Measurements from ENCODE around the gene SRM. TPM values are rescaled to one million over a fixed set of nuclear protein-coding genes. Genes with fewer than 3 reads are reported as not detected.

SRM gene
- total and polyA plus RNA-seq, 2 of the 4 experiments (the other 2 are of a cell fraction): 23.1 to 160 TPM

GRCh38 chr1:11070876-11071275 is 11.1 kb upstream of the SRM start:
- no peak overlapping the region for H4K8ac ChIP-seq (ENCODE audit: low read depth in 2 of 2, low read length in 2 of 2)
- H3K9me3 ChIP-seq (ENCODE audit: control insufficient read depth, insufficient read depth, low read length): no peaks in the 10 kb centered on the region
- no peak overlapping the region for H4K5ac ChIP-seq (ENCODE audit: low read depth, low read length)
- intact Hi-C loops (cut with micrococcal nuclease) (no loop called here), in situ Hi-C loops (cut with MboI; ENCODE audit: low sequenced_read_pairs) (no loop called here), dilution Hi-C loops (cut with HindIII; ENCODE audit: low sequenced_read_pairs, unreplicated experiment) (no loop called here)
- H3K79me1 ChIP-seq (ENCODE audit: low read depth in 1 of 2, low read length in 2 of 2): peaks cover 0 to 4% of the 10 kb centered on the region in 2 experiments; a peak in 1 of 4 replicates
- no peak overlapping the region for H3K4ac ChIP-seq (ENCODE audit: low read depth, low read length)
- no peak overlapping the region for H3K56ac ChIP-seq (ENCODE audit: extremely low read depth, insufficient read depth, low read length)
- H3K18ac ChIP-seq (ENCODE audit: low read depth, low read length): no peak overlapping the region
- H2AK5ac ChIP-seq (ENCODE audit: low read depth, low read length): no peak overlapping the region
- H3K9ac ChIP-seq (ENCODE audit: low read depth, low read length): no peak overlapping the region
- no peaks in the 10 kb centered on the region for H4K20me1 ChIP-seq (ENCODE audit: insufficient read depth, low read length)
- H2BK120ac ChIP-seq (ENCODE audit: low read depth, low read length): no peak overlapping the region
- no peak for ATAC-seq (ENCODE audit: low read depth)
- TF ChIP-seq MAZ (IDR thresholded peaks at IDR 0.05; ENCODE audit: borderline replicate concordance, low read depth, low read length) (no peak), CTCF (conservative IDR thresholded peaks at IDR 0.05; ENCODE audit: low read depth, low read length) (no peak), NFE2L2 (IDR thresholded peaks at IDR 0.05; ENCODE audit: low read depth, low read length) (no peak), CHD1 (IDR thresholded peaks at IDR 0.05; ENCODE audit: low read depth, low read length) (no peak), FOS (IDR thresholded peaks at IDR 0.05; ENCODE audit: low read depth, low read length) (no peak), ELK1 (IDR thresholded peaks at IDR 0.05; ENCODE audit: borderline replicate concordance, low read depth, low read length) (no peak), RAD21 (IDR thresholded peaks at IDR 0.05; ENCODE audit: low read length) (no peak), CEBPB (IDR thresholded peaks at IDR 0.05; ENCODE audit: low read depth, low read length) (no peak), RCOR1 (IDR thresholded peaks at IDR 0.05; ENCODE audit: insufficient replicate concordance, low read length) (no peak), POLR2A (IDR thresholded peaks at IDR 0.05; ENCODE audit: low read depth, low read length) (no peak), USF2 (IDR thresholded peaks at IDR 0.05; ENCODE audit: low read depth, low read length) (no peak), MAFK (IDR thresholded peaks at IDR 0.05; ENCODE audit: low read depth, low read length) (no peak), BHLHE40 (IDR thresholded peaks at IDR 0.05; ENCODE audit: low read depth, low read length) (no peak), SMC3 (IDR thresholded peaks at IDR 0.05; ENCODE audit: low read depth, low read length) (no peak), RFX5 (IDR thresholded peaks at IDR 0.05; ENCODE audit: low read depth, low read length) (no peak), MXI1 (IDR thresholded peaks at IDR 0.05; ENCODE audit: borderline replicate concordance, low read depth, low read length) (no peak)
- no peak overlapping the region for H2BK20ac ChIP-seq (ENCODE audit: low read depth, low read length)
- H3K4me2 ChIP-seq (ENCODE audit: low read depth, low read length): no peak overlapping the region
- DNase-seq: no peak
- no peak overlapping the region for H3K23ac ChIP-seq (ENCODE audit: low read depth, low read length)
- no peak overlapping the region for H3K4me3 ChIP-seq (ENCODE audit: insufficient read depth, low read depth, low read length)
- H2BK5ac ChIP-seq (ENCODE audit: low read depth, low read length, poor library complexity, severe bottlenecking): no peak overlapping the region
- peaks cover 70% of the 10 kb centered on the region for H3K36me3 ChIP-seq (ENCODE audit: control insufficient read depth, insufficient read depth, low read length)
- no TSS peak for BruUV-seq (replicated peaks)
- POLR2A ChIA-PET (ENCODE audit: unreplicated experiment): interaction anchor here (0.6 kb wide), 2 partner anchors 9 to 1029 kb away, joined by 4 to 5 read pairs; no protein-coding TSS in a partner anchor
- H3K4me1 ChIP-seq (ENCODE audit: control insufficient read depth, insufficient read depth, low read length): no peaks in the 10 kb centered on the region
- H2BK15ac ChIP-seq (ENCODE audit: low read depth, low read length): no peak overlapping the region
- no peak overlapping the region for H3K14ac ChIP-seq (replicated peaks; ENCODE audit: low read depth, low read length)
- CTCF ChIA-PET: interaction anchor here (1.2 kb wide), 1 partner anchor 34 kb away, joined by 3 read pairs; no protein-coding TSS in a partner anchor
- no peak overlapping the region for H2AFZ ChIP-seq (replicated peaks; ENCODE audit: low read length, poor library complexity)
- H3K9me1 ChIP-seq (ENCODE audit: insufficient read depth, low read length): no peaks in the 10 kb centered on the region
- 95% methylated on average over 9 of the region's 11 CpGs; no CpG with 5 or more reads in 1 of the 2 experiments for WGBS, 2 experiments (ENCODE audit: extremely low coverage in 2 of 2, insufficient read length in 1 of 2)
- H4K91ac ChIP-seq (ENCODE audit: insufficient read depth, low read depth, low read length): no peak overlapping the region
- H3K27ac ChIP-seq (ENCODE audit: insufficient read depth, low read length): no peak overlapping the region
- H2AK9ac ChIP-seq (replicated peaks; ENCODE audit: low read depth, low read length, poor library complexity): no peak overlapping the region
- H3K27me3 ChIP-seq (ENCODE audit: control insufficient read depth, insufficient read depth, low read length): no peaks in the 10 kb centered on the region

All from IMR-90 (cell line).